ENCODE data around the gene OR10G7.
"Not testable (repeated sequence)": the region's sequence is repeated elsewhere in the genome, so short reads cannot be mapped to it uniquely, and the experiment has no call there.

The OR10G7 gene

GRCh38 chr11:124039557-124039956 is 1.6 kb downstream of the OR10G7 start:
- no peak for DNase-seq (ENCODE audit: low spot score)
- TF ChIP-seq CTCF (IDR thresholded peaks at IDR 0.05; ENCODE audit: extremely low read depth, missing control alignments): no peak

- no peak for DNase-seq (ENCODE audit: low spot score)
- TF ChIP-seq CTCF (IDR thresholded peaks at IDR 0.05; ENCODE audit: extremely low read depth, missing control alignments): no peak
Observed at GRCh38 chr11:124036666-124037065, 4.5 kb downstream of the OR10G7 start.

GRCh38 chr11:124026498-124026897 is 14.6 kb downstream of the OR10G7 start, which contains the start of gene OR10G8:
Gene OR10G8, plus strand, starts transcription at chr11:124026798. Its CDS starts 2,825 bp downstream, at chr11:124029623.
- DNase-seq (ENCODE audit: low spot score): no peak
- TF ChIP-seq CTCF (IDR thresholded peaks at IDR 0.05; ENCODE audit: extremely low read depth, missing control alignments): no peak

- DNase-seq (ENCODE audit: low spot score): not testable (repeated sequence)
Observed at GRCh38 chr11:124015837-124016236, 25.3 kb downstream of the OR10G7 start.

- DNase-seq (ENCODE audit: low spot score): no peak
- no peak for TF ChIP-seq CTCF (IDR thresholded peaks at IDR 0.05; ENCODE audit: extremely low read depth, missing control alignments)
Observed at GRCh38 chr11:124012697-124013096, 28.4 kb downstream of the OR10G7 start, which contains the start of gene OR10G4. Gene OR10G4, plus strand, starts transcription at chr11:124012997. Its CDS starts 2,578 bp downstream, at chr11:124015575.

GRCh38 chr11:123995119-123995518 is 46.0 kb downstream of the OR10G7 start, which contains the start of gene OR10G6:
Gene OR10G6, minus strand, starts transcription at chr11:123995161. Its CDS starts 0 bp downstream, at chr11:123995161.
- no peak for DNase-seq (ENCODE audit: low spot score)
- TF ChIP-seq CTCF (IDR thresholded peaks at IDR 0.05; ENCODE audit: extremely low read depth, missing control alignments): no peak

Measured in GM20000 (cell line).